Body of pancreas (tissue), 4 donors: ENCODE measurements around the gene ANKH.

Source experiments
- CTCF ChIP-seq, 7 experiments: fragments of 450-650 bp in 4 of 7; fragments of 200-600 bp in 3 of 7; sonication (generic) in 3 of 7; IDR thresholded peaks; one replicate each; pipeline ENCODE4 v1.5.1; 2016 to 2019; ENCODE audit warnings: antibody characterized with exemption in 7 of 7
- POLR2A ChIP-seq, 3 donors: fragments of 450-650 bp; IDR thresholded peaks; one replicate each; pipeline ENCODE4 v1.6.1; 2016; ENCODE audit warnings: antibody characterized with exemption in 3 of 3, mild to moderate bottlenecking in 2 of 3

GRCh38 chr5:14873790-14874189, 2.2 kb upstream of the ANKH start:
- no peak for TF ChIP-seq CTCF (IDR thresholded peaks at IDR 0.05)
- no peak for TF ChIP-seq POLR2A (IDR thresholded peaks at IDR 0.05)
